ENCODE measurements around the gene FBXL20. TPM values are rescaled to one million over a fixed set of nuclear protein-coding genes. Genes with fewer than 3 reads are reported as not detected.
A peak's percentile ranks its signal among the peaks of the same experiment; 100 is the strongest.
"Not testable (repeated sequence)": the region's sequence is repeated elsewhere in the genome, so short reads cannot be mapped to it uniquely, and the experiment has no call there.

FBXL20 gene
- polyA plus RNA-seq, 1 donor, result 6.1 TPM

- DNase-seq (ENCODE audit: low read depth), result no peak
These were observed 72.6 kb downstream of the FBXL20 start for GRCh38 chr17:39328815-39329214.

GRCh38 chr17:39327109-39327508 lies 74.3 kb downstream of the FBXL20 start:
- DNase-seq (ENCODE audit: low read depth), result no peak

GRCh38 chr17:39325528-39326240 lies 75.7 kb downstream of the FBXL20 start:
- no peak for DNase-seq (ENCODE audit: low read depth)

DNA sequence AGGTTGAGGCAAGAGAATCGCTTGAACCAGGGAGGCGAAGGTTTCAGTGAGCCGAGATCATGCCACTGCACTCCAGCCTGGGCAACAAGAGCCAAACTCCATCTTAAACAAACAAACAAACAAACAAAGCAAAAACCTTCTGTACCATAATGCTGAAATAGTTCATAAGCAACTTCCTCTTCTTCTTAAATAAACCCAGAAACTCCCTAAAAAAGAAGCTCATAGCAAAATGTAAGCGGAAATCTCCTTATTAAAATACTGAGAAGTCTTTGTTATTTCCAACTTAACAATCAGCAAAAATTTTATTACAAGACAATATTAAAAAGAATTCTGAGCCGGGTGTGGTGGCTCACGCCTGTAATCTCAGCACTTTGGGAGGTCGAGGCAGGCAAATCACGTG lies 82.8 kb downstream of the FBXL20 start:
- no peak for DNase-seq (ENCODE audit: low read depth)

DNA sequence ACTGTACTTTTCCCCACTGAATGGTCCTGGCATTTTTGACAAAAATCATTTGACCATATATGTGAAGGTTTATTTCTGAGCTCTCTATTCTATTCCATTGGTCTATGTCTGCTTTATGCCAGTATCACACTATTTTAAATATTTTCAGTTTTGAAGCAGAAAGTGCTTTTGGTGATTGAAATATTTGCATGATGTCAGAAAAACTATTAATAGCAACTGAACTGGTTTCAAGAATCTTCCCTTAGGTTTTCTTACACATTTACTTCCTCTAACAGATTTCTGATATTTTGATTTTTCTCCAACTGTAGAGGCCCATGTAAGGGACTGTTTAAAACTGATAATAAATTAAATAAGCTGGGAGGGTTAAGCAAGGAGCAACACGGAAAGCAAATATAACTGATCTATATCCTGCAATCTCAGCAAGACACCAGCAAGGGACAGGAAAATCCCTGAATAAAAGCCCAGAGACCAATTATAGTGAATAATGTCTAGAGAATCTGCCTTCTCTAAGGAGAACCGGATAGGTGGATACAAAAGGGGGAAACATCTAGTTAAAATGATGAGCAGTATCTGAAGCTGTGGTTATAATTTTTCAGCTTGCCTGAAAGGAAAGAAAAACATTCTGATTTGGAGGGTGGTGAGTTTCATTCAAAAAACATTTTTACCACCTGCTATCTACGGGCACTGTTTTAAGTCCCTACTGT lies 94.8 kb downstream of the FBXL20 start:
- peak; percentile 20 for DNase-seq (ENCODE audit: low read depth)

- no peak for DNase-seq (ENCODE audit: low read depth)
These were observed 95.4 kb downstream of the FBXL20 start for GRCh38 chr17:39305978-39306377.

GRCh38 chr17:39304188-39304587 lies 97.2 kb downstream of the FBXL20 start:
- no peak for DNase-seq (ENCODE audit: low read depth)

DNA sequence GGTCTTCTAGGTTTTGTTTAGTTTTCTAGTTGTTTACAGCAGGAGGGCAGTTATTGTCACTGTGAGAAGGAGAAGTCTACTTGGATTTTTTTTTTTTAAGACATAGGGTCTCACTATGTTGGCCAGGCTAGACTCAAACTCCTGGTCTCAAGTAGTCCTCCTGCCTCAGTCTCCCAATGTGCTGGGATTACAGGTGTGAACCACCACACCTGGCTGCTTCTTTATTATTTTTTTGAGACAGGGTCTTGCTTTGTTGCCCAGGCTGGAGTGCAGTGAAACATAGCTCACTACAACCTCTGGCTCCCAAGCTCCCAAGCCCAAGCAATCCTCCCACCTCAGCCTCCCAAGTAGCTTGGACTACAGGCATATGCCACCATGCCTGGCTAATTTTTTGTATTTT lies 107.4 kb downstream of the FBXL20 start:
- DNase-seq (ENCODE audit: low read depth), result no peak

DNA sequence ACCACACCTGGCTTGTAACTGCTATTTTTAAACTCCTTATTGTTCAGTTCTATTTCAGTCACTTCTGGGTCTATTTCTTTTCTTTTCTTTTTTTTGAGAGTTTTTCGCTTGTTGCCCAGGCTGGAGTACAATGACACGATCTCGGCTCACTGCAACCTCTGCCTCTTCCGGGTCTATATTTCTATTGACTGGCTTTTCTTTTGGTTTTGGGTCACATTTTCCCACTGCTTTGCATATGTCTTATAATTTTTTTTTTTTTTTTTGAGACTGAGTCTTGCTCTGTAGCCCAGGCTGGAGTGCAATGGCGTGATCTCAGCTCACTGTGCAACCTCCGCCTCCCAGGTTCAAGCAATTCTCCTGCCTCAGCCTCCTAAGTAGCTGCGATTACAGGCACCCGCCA lies 108.9 kb downstream of the FBXL20 start:
- not testable (repeated sequence) for DNase-seq (ENCODE audit: low read depth)

- DNase-seq (ENCODE audit: low read depth), result not testable (repeated sequence)
These were observed 114.9 kb downstream of the FBXL20 start for GRCh38 chr17:39286513-39286912.

GRCh38 chr17:39284685-39285084 lies 116.7 kb downstream of the FBXL20 start:
- no peak for DNase-seq (ENCODE audit: low read depth)

GRCh38 chr17:39283896-39284295 lies 117.5 kb downstream of the FBXL20 start:
- no peak for DNase-seq (ENCODE audit: low read depth)

GRCh38 chr17:39283098-39283497 lies 118.3 kb downstream of the FBXL20 start:
- DNase-seq (ENCODE audit: low read depth), result no peak

DNA sequence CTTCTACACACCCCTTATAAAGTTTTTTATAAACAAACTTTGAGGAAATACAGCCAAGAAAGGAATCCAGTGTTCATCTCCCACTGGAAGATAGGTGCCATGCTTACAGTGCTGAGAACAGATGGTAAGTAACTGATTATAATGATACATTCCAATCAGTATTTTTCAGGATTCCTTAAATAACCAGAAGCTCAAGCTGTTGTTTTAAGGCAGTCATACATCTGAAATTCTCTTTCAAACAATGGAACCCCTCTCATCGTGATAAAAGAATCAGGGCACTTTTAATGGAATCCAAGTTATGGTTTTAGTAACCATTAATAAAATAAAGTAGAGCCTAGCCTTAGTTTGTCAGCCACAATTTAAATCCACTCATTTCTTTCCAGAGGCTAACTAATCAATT lies 119.6 kb downstream of the FBXL20 start:
- DNase-seq (ENCODE audit: low read depth), result no peak

GRCh38 chr17:39278246-39278645 lies 123.2 kb downstream of the FBXL20 start:
- DNase-seq (ENCODE audit: low read depth), result not testable (repeated sequence)

DNA sequence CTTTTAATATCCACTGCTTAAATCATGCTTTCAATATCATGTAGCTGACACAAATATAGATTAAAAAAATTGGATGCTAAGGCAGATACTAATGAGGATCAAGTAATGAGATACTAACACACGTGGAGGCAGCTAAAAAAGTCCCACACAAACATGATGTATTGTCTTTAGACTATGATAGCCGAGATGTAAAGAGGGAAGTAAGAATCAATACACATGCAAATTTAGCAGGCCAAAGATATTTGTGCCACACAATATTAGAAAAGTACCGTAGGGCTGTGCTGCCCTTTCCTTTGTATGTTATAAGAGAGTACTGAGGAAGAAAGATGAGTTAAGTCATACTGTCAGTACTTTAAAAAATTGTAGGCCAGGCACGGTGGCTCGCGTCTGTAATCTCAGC lies 124.3 kb downstream of the FBXL20 start:
- no peak for DNase-seq (ENCODE audit: low read depth)

- no peak for DNase-seq (ENCODE audit: low read depth)
These were observed 125.3 kb downstream of the FBXL20 start for GRCh38 chr17:39276113-39276512.

- no peak for DNase-seq (ENCODE audit: low read depth)
These were observed 129.9 kb downstream of the FBXL20 start for GRCh38 chr17:39271546-39271945.

GRCh38 chr17:39270923-39271322 lies 130.5 kb downstream of the FBXL20 start:
- no peak for DNase-seq (ENCODE audit: low read depth)

- peak; percentile 38 for DNase-seq (ENCODE audit: low read depth)
These were observed 137.3 kb downstream of the FBXL20 start for GRCh38 chr17:39264119-39264518.

DNA sequence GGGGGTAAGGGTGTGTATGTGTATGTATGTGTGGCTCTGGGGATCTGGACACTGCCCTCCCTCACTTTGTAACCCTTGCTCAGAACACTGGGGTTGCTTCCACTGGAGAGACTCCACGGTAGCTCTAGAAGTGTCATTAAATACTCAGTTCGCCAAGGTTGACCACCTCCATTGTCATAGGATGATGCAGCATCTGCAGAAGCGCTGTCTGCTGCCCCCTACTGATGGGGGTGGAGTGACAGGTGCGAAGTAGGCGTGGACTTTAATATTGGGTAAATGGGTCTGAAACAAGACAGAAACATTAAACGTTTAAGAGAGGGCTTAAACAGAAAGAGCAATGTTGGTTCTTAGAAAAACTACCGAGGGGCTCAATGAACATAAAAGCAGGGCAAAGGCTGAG lies 140.1 kb downstream of the FBXL20 start:
- DNase-seq (ENCODE audit: low read depth), result no peak

DNA sequence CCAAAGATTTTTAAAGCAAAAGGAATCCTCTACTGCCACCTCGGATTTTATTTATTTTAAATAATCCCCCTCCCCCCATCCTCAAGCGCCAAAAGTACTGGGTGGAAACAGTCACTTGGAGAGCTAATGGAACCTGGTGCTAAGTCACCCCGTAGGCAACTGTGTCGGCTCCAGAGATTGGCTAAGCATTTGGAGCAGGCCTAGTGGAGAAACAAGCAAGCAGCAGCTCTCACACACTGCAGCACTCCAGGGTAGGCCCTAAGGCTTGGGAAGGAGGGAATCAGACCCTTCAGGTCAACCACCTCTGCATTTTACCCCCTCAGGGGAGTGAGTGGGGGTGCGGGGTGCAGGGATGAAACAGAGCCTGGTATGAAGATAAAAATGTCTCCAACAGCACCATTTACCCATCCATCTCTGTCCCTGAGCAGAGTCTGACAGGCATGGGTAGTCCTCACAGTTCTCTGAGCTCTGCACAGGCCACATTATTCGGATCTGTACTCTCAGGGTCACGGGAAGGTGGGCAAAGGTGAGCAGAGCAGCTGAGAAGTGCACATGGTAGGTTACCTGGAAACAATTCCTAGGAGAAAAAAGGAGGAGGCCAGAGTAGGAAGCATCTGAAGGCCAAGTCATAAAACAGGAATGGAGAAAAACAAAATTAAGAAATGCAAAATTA lies 148.5 kb downstream of the FBXL20 start:
- no peak for DNase-seq (ENCODE audit: low read depth)

DNA sequence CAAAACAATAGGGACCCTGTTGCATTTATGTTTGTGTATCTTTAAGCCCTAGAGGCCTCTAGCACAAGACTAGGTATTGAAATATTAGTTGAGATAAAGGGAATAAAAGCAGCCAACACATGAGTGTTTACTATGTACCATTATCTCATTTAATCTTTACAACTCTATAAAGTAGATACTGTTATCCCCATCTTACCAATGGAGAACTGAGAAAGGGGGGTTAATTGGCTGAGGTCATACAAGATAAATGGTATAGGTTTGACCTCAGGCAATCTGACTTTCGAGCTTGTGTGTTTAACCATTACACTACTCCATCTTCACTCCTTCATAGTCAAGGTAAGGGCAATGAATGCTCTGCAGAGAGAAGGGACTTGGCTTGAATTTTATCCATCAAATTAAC lies 149.4 kb downstream of the FBXL20 start:
- no peak for DNase-seq (ENCODE audit: low read depth)
